ENCODE data around the gene OR51V1.

Gene OR51V1

DNA sequence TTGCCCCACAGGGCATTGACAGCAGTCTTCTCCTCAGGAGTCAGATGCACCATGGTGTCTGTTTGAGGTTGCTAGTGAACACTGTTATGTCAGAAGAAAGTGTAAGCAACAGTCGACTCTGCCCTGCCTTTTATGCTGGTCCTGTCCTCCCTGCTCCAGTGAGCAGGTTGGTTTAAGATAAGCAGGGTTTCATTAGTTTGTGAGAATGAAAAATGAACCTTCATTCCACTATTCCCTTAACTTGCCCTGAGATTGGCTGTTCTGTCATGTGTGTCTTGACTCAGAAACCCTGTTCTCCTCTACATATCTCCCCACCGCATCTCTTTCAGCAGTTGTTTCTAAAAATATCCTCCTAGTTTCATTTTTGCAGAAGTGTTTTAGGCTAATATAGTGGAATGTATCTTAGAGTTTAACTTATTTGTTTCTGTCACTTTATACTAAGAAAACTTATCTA lies 33.9 kb upstream of the OR51V1 start, which contains the start of gene HBD:
HBD (minus strand) TSS at position 103 of the 454 bp plus-strand sequence; CDS start at position 53, 50 bp downstream.
- no peaks in the 10 kb centered on the region for H3K9me3 ChIP-seq (ENCODE audit: insufficient read depth, low read depth, low read length)
- H3F3A ChIP-seq (ENCODE audit: low read depth), result no peaks in the 10 kb centered on the region
- H3K27me3 ChIP-seq (ENCODE audit: insufficient read depth, low read length, poor library complexity, severe bottlenecking), result no peaks in the 10 kb centered on the region
- H3K79me2 ChIP-seq (ENCODE audit: insufficient read depth, low read length), result no peaks in the 10 kb centered on the region
- TF ChIP-seq EZH2phosphoT487 (IDR thresholded peaks at IDR 0.05; ENCODE audit: borderline replicate concordance), result no peak
- TF ChIP-seq, protein P1, sequence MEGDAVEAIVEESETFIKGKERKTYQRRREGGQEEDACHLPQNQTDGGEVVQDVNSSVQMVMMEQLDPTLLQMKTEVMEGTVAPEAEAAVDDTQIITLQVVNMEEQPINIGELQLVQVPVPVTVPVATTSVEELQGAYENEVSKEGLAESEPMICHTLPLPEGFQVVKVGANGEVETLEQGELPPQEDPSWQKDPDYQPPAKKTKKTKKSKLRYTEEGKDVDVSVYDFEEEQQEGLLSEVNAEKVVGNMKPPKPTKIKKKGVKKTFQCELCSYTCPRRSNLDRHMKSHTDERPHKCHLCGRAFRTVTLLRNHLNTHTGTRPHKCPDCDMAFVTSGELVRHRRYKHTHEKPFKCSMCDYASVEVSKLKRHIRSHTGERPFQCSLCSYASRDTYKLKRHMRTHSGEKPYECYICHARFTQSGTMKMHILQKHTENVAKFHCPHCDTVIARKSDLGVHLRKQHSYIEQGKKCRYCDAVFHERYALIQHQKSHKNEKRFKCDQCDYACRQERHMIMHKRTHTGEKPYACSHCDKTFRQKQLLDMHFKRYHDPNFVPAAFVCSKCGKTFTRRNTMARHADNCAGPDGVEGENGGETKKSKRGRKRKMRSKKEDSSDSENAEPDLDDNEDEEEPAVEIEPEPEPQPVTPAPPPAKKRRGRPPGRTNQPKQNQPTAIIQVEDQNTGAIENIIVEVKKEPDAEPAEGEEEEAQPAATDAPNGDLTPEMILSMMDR (conservative IDR thresholded peaks at IDR 0.05; ENCODE audit: low read length), result no peak
- peak within 1 kb of the TSS; percentile 72; the same call in 1 of the 2 replicates for H2AFZ ChIP-seq (ENCODE audit: low read length)
- H3K9me2 ChIP-seq (replicated peaks; ENCODE audit: low read depth, low read length), result no peaks in the 10 kb centered on the region
- H3K4me2 ChIP-seq (ENCODE audit: low read depth, low read length, poor library complexity, severe bottlenecking), result peak within 1 kb of the TSS; percentile 68
- H3K4me3 ChIP-seq (ENCODE audit: low read length, poor library complexity, severe bottlenecking), result peak within 1 kb of the TSS; percentile 53
- H4K20me1 ChIP-seq (ENCODE audit: insufficient read depth, low read length, poor library complexity, severe bottlenecking), result no peaks in the 10 kb centered on the region
- H3K36me3 ChIP-seq (ENCODE audit: insufficient read depth, low read length), result no peaks in the 10 kb centered on the region
- H3K4me1 ChIP-seq (ENCODE audit: insufficient read depth, low read length, poor library complexity, severe bottlenecking), result no peaks in the 10 kb centered on the region
- peak within 1 kb of the TSS; percentile 57 for H3K9ac ChIP-seq (ENCODE audit: low read depth, low read length, poor library complexity, severe bottlenecking)

DNA sequence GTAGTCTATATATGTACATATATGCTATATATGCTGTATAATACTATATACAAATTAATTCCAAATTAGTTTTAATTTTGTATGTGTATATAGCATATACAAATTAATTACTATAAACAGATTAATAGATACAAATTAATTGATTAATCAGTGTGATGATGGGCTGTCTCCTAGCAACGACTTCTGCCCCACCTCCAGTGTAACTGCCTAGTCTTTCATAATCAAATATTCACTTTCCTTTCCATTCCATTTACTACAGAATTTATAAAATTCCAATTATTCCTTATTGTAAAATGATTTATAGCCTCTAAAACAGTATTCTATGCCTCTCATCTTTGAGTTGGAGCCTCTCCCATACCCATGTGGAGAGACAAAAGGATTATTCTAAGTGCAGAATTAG lies 32.8 kb upstream of the OR51V1 start:
- Histone ChIP-seq H3K36me3 (ENCODE audit: insufficient read depth, low read length) (no peaks in the 10 kb centered on the region), H3K79me2 (ENCODE audit: insufficient read depth, low read length) (no peaks in the 10 kb centered on the region), H2AFZ (ENCODE audit: low read length) (no peak overlapping the region), H3K4me1 (ENCODE audit: insufficient read depth, low read length, poor library complexity, severe bottlenecking) (no peaks in the 10 kb centered on the region), H3K4me3 (ENCODE audit: low read length, poor library complexity, severe bottlenecking) (no peak overlapping the region), H3K9ac (ENCODE audit: low read depth, low read length, poor library complexity, severe bottlenecking) (no peak overlapping the region), H3F3A (ENCODE audit: low read depth) (no peaks in the 10 kb centered on the region), H3K27me3 (ENCODE audit: insufficient read depth, low read length, poor library complexity, severe bottlenecking) (no peaks in the 10 kb centered on the region), H3K9me2 (replicated peaks; ENCODE audit: low read depth, low read length) (no peaks in the 10 kb centered on the region), H4K20me1 (ENCODE audit: insufficient read depth, low read length, poor library complexity, severe bottlenecking) (no peaks in the 10 kb centered on the region), H3K9me3 (ENCODE audit: insufficient read depth, low read depth, low read length) (no peaks in the 10 kb centered on the region), H3K4me2 (ENCODE audit: low read depth, low read length, poor library complexity, severe bottlenecking) (no peak overlapping the region)
- no peak for TF ChIP-seq EZH2phosphoT487 (IDR thresholded peaks at IDR 0.05; ENCODE audit: borderline replicate concordance)
- TF ChIP-seq, protein P1 (conservative IDR thresholded peaks at IDR 0.05; ENCODE audit: low read length), result no peak

- Histone ChIP-seq H3K9me3 (ENCODE audit: insufficient read depth, low read depth, low read length) (no peaks in the 10 kb centered on the region), H3K4me1 (ENCODE audit: insufficient read depth, low read length, poor library complexity, severe bottlenecking) (no peaks in the 10 kb centered on the region), H3K36me3 (ENCODE audit: insufficient read depth, low read length) (no peaks in the 10 kb centered on the region), H3F3A (ENCODE audit: low read depth) (no peaks in the 10 kb centered on the region), H3K79me2 (ENCODE audit: insufficient read depth, low read length) (no peaks in the 10 kb centered on the region), H2AFZ (ENCODE audit: low read length) (no peak overlapping the region), H3K4me3 (ENCODE audit: low read length, poor library complexity, severe bottlenecking) (no peak overlapping the region), H3K27me3 (ENCODE audit: insufficient read depth, low read length, poor library complexity, severe bottlenecking) (no peaks in the 10 kb centered on the region), H3K4me2 (ENCODE audit: low read depth, low read length, poor library complexity, severe bottlenecking) (no peak overlapping the region), H4K20me1 (ENCODE audit: insufficient read depth, low read length, poor library complexity, severe bottlenecking) (no peaks in the 10 kb centered on the region), H3K9me2 (replicated peaks; ENCODE audit: low read depth, low read length) (no peaks in the 10 kb centered on the region), H3K9ac (ENCODE audit: low read depth, low read length, poor library complexity, severe bottlenecking) (no peak overlapping the region)
- TF ChIP-seq, protein P1 (conservative IDR thresholded peaks at IDR 0.05; ENCODE audit: low read length), result no peak
- no peak for TF ChIP-seq EZH2phosphoT487 (IDR thresholded peaks at IDR 0.05; ENCODE audit: borderline replicate concordance)
Observed at GRCh38 chr11:5232821-5233220, 32.3 kb upstream of the OR51V1 start.

Data from Loucy (cell line).